SK-N-SH (cell line): ENCODE data around the gene SLC35A2. TPM values are rescaled to one million over a fixed set of nuclear protein-coding genes. Genes with fewer than 3 reads are reported as not detected.

Experiments used
- CTCF ChIA-PET: fragments of 300-600, 350-600 bp; formaldehyde crosslinking; extraction: SDS; loops from one replicate; lab custom pipeline; 2021; lab: Yijun Ruan, JAX
- POLR2A ChIA-PET: fragments of 350-600 bp; sonication (Branson Sonifier 250); formaldehyde crosslinking; extraction: SDS; loops from one replicate; lab custom pipeline; 2020; ENCODE audit warnings: antibody characterized with exemption, inconsistent platforms; lab: Yijun Ruan, JAX
- DNase-seq: peaks from one replicate; pipeline ENCODE4 v3.0.0; 2012
- H2AFZ ChIP-seq: fragments of 200-600 bp; sonication (generic); 2 replicates; pipeline ENCODE4 v1.8.1; 2016; ENCODE audit warnings: antibody characterized with exemption, mild to moderate bottlenecking, low read depth
- H3F3A ChIP-seq: fragments of 200-600 bp; sonication (generic); replicated peaks from 2 replicates; pipeline ENCODE3; 2016; ENCODE audit warnings: antibody characterized with exemption, mild to moderate bottlenecking; ENCODE audit not compliant: insufficient read depth
- H3K27ac ChIP-seq, 2 experiments: fragments of 200-500 bp in 1 of 2; fragments of 200-600 bp in 1 of 2; sonication (Bioruptor generic) in 1 of 2; sonication (generic), shearing (Covaris generic) in 1 of 2; 2 replicates each; pipeline versions ENCODE4 v1.5.1 to v1.6.1; 2014 to 2016; ENCODE audit warnings: low read depth in 2 of 2, inconsistent platforms in 1 of 2, low read length in 1 of 2, mild to moderate bottlenecking in 1 of 2, mixed read lengths in 1 of 2
- H3K27me3 ChIP-seq: fragments of 200-600 bp; sonication (generic), shearing (Covaris generic); 2 replicates; pipeline ENCODE4 v1.6.1; 2016; ENCODE audit warnings: mixed run types; ENCODE audit not compliant: insufficient read depth
- H3K36me3 ChIP-seq, 2 experiments: fragments of 200-500 bp in 1 of 2; fragments of 200-600 bp in 1 of 2; sonication (Bioruptor generic) in 1 of 2; sonication (generic) in 1 of 2; replicated peaks in 1 of 2; 2 replicates each; pipeline versions ENCODE3 to v1.5.1; 2014 to 2016; ENCODE audit warnings: low read length in 1 of 2, mild to moderate bottlenecking in 1 of 2; ENCODE audit not compliant: insufficient read depth in 2 of 2, control insufficient read depth in 1 of 2
- H3K4me1 ChIP-seq, 2 experiments: fragments of 200-500 bp in 1 of 2; fragments of 200-600 bp in 1 of 2; sonication (Bioruptor generic) in 1 of 2; sonication (generic), shearing (Covaris generic) in 1 of 2; 2 replicates each; pipeline versions ENCODE4 v1.5.1 to v1.6.1; 2014 to 2016; ENCODE audit warnings: low read depth in 1 of 2, low read length in 1 of 2, mixed run types in 1 of 2; ENCODE audit not compliant: insufficient read depth in 2 of 2, control insufficient read depth in 1 of 2
- H3K4me2 ChIP-seq: fragments of 200-600 bp; sonication (generic), shearing (Covaris generic); 2 replicates; pipeline ENCODE4 v1.6.1; 2017; ENCODE audit warnings: mixed run types
- H3K4me3 ChIP-seq, 2 experiments: fragments of 200-500 bp in 1 of 2; fragments of 200-600 bp in 1 of 2; sonication (Bioruptor generic) in 1 of 2; sonication (generic), shearing (Covaris generic) in 1 of 2; 2 replicates each; pipeline versions ENCODE4 v1.5.1 to v1.8.1; 2014 to 2016; ENCODE audit warnings: low read depth in 2 of 2, inconsistent platforms in 1 of 2, low read length in 1 of 2, mild to moderate bottlenecking in 1 of 2, mixed read lengths in 1 of 2, moderate library complexity in 1 of 2
- H3K79me2 ChIP-seq: fragments of 200-600 bp; sonication (generic); 2 replicates; pipeline ENCODE4 v1.8.1; 2017; ENCODE audit warnings: mild to moderate bottlenecking; ENCODE audit not compliant: insufficient read depth
- H3K9ac ChIP-seq: fragments of 200-600 bp; sonication (generic); 2 replicates; pipeline ENCODE4 v1.6.1; 2017; ENCODE audit warnings: mixed run types
- H3K9me2 ChIP-seq: fragments of 200-600 bp; sonication (generic); 2 replicates; pipeline ENCODE4 v1.6.1; 2017; ENCODE audit warnings: mixed run types
- H3K9me3 ChIP-seq: fragments of 200-600 bp; sonication (generic); 2 replicates; pipeline ENCODE4 v1.6.1; 2017; ENCODE audit warnings: mixed run types, mild to moderate bottlenecking, moderate library complexity
- H4K20me1 ChIP-seq: fragments of 200-600 bp; sonication (generic); 2 replicates; pipeline ENCODE4 v1.6.1; 2017; ENCODE audit warnings: mild to moderate bottlenecking, mixed run types; ENCODE audit not compliant: insufficient read depth
- EP300 ChIP-seq, 2 experiments: IDR thresholded peaks; 2 replicates each; pipeline versions ENCODE4 v1.4.0 to v1.6.1; 2012; ENCODE audit warnings: borderline replicate concordance in 1 of 2, low read depth in 1 of 2, low read length in 1 of 2
- FOXJ3 ChIP-seq: sonication (generic); formaldehyde crosslinking; IDR thresholded peaks from 2 replicates; pipeline ENCODE4 v1.5.1; 2020; ENCODE audit warnings: mild to moderate bottlenecking, missing genetic modification reagents
- GATA2 ChIP-seq: sonication (generic); formaldehyde crosslinking; IDR thresholded peaks from 2 replicates; pipeline ENCODE4 v1.5.0; 2020; ENCODE audit warnings: mild to moderate bottlenecking, missing genetic modification reagents
- IRF3 ChIP-seq: fragments of 150-350 bp; IDR thresholded peaks from 2 replicates; pipeline ENCODE4 v1.6.1; 2016; ENCODE audit warnings: mild to moderate bottlenecking, low read depth, low read length
- JUND ChIP-seq: IDR thresholded peaks from 2 replicates; pipeline ENCODE4 v1.4.0; 2012
- MEF2A ChIP-seq: IDR thresholded peaks from 2 replicates; pipeline ENCODE4 v1.4.0; 2012; ENCODE audit warnings: low read depth, borderline replicate concordance
- MXI1 ChIP-seq: IDR thresholded peaks from 2 replicates; pipeline ENCODE4 v1.6.1; 2012; ENCODE audit warnings: mild to moderate bottlenecking, low read depth, low read length, improper control_type of control experiment
- NFIC ChIP-seq: IDR thresholded peaks from 2 replicates; pipeline ENCODE4 v1.4.0; 2012; ENCODE audit warnings: borderline replicate concordance
- PBX3 ChIP-seq: IDR thresholded peaks from 2 replicates; pipeline ENCODE4; 2012
- POLR2AphosphoS5 ChIP-seq: IDR thresholded peaks from 2 replicates; pipeline ENCODE4 v1.6.1; 2012; ENCODE audit warnings: low read depth, low read length
- RAD21 ChIP-seq: IDR thresholded peaks from 2 replicates; pipeline ENCODE4 v1.6.1; 2012; ENCODE audit warnings: mild to moderate bottlenecking, low read length
- RCOR1 ChIP-seq: fragments of 150-350 bp; IDR thresholded peaks from 2 replicates; pipeline ENCODE4 v1.6.1; 2017; ENCODE audit warnings: antibody characterized with exemption, low read length
- REST ChIP-seq: IDR thresholded peaks from 2 replicates; pipeline ENCODE4 v1.6.1; 2012; ENCODE audit warnings: mild to moderate bottlenecking, low read depth, low read length, moderate library complexity
- RFX5 ChIP-seq: IDR thresholded peaks from 2 replicates; pipeline ENCODE4 v1.6.1; 2012; ENCODE audit warnings: mild to moderate bottlenecking, improper control_type of control experiment, low read length
- TAF1 ChIP-seq: IDR thresholded peaks from 2 replicates; pipeline ENCODE4 v1.6.1; 2012; ENCODE audit warnings: low read depth, mild to moderate bottlenecking, low read length, moderate library complexity, borderline replicate concordance
- YY1 ChIP-seq: IDR thresholded peaks from 2 replicates; pipeline ENCODE4 v1.4.0; 2012; ENCODE audit warnings: low read depth, mild to moderate bottlenecking
- WGBS: methylation state at CpG from one replicate; pipeline ENCODE4 v1.1.6; 2017; ENCODE audit warnings: low lambda C conversion rate; 5-methylcytosine and 5-hydroxymethylcytosine counted together
- polyA plus RNA-seq, 3 experiments: library from polyadenylated mRNA; depleted of rRNA; stranded (reverse); fragments of >200 nt; gene quantifications; 2 replicates each; pipeline ENCODE4 v1.2.3, GENCODE V29; 2012

The SLC35A2 gene
- polyA plus RNA-seq, 1 of the 3 experiments (the other 2 are of a cell fraction) = 71.3 TPM

- TF ChIP-seq MEF2A (no peak), RAD21 (0 out of 2 replicates have a peak, but pooled peaks have one; percentile 2), EP300 (IDR thresholded peaks at IDR 0.05; ENCODE audit: borderline replicate concordance in 1 of 2, low read depth in 1 of 2, low read length in 1 of 2) (no peak), PBX3 (peak; percentile 86), GATA2 (CRISPR knock-in tag) (no peak), TAF1 (no peak), REST (no peak), RFX5 (peak; percentile 91), YY1 (peak; percentile 34; the same call in 1 of the 2 replicates), NFIC (no peak), RCOR1 (no peak), POLR2AphosphoS5 (peak; percentile 85), MXI1 (no peak; the same call in 1 of the 2 replicates), IRF3 (no peak), JUND (no peak), FOXJ3 (CRISPR knock-in tag) (0 out of 2 replicates have a peak, but pooled peaks have one; percentile 31)
- H4K20me1 ChIP-seq = peaks cover 4% of the 10 kb centered on the region; the same call in 1 of the 2 replicates
- peaks cover 0 to 4% of the 10 kb centered on the region in 2 experiments; a peak in 1 of 4 replicates for H3K4me1 ChIP-seq
- ChIA-PET CTCF (interaction anchor here (0.8 to 1.7 kb wide), 4 partner anchors 14 to 220 kb away, joined by 3 to 8 read pairs (median 4); partner anchors contain the start of gene SLC35A2), POLR2A (interaction anchor here (0.7 to 1.3 kb wide), 5 partner anchors 14 to 300 kb away, joined by 3 to 6 read pairs (median 4); partner anchors contain the start of genes GRIPAP1 and PCSK1N)
- peak within 1 kb of the TSS; percentile 85 for H3K4me2 ChIP-seq
- peak; percentile 82 for DNase-seq
- H3K27me3 ChIP-seq = no peaks in the 10 kb centered on the region
- H3F3A ChIP-seq = no peaks in the 10 kb centered on the region
- no peaks in the 10 kb centered on the region for H3K9me3 ChIP-seq
- peaks cover 0 to 9% of the 10 kb centered on the region in 2 experiments for H3K36me3 ChIP-seq
- H2AFZ ChIP-seq = peak within 1 kb of the TSS; percentile 23; the same call in 1 of the 2 replicates
- H3K4me3 ChIP-seq = peak within 1 kb of the TSS; percentile 65 to 74
- WGBS = 37% methylated on average over 37 of the region's 49 CpGs
- no peaks in the 10 kb centered on the region for H3K9me2 ChIP-seq
- peaks cover 25% of the 10 kb centered on the region for H3K79me2 ChIP-seq
- peak within 1 kb of the TSS; percentile 83 for H3K9ac ChIP-seq
- H3K27ac ChIP-seq = peak within 1 kb of the TSS; percentile 90
Observed at GRCh38 chrX:48897625-48898306, 13.7 kb downstream of the SLC35A2 start, which contains the start of the genes PQBP1 and TIMM17B. Gene PQBP1 (plus strand): TSS chrX:48897930. CDS start chrX:48898510, 580 bp downstream. Gene TIMM17B (minus strand): TSS chrX:48897768. CDS start chrX:48897749, 19 bp downstream.
